Measurements from ENCODE around the gene APBB1. TPM values are rescaled to one million over a fixed set of nuclear protein-coding genes. Genes with fewer than 3 reads are reported as not detected.

The APBB1 gene
- total RNA-seq, 1 experiment from 2014 or later: 83.8 TPM

DNA sequence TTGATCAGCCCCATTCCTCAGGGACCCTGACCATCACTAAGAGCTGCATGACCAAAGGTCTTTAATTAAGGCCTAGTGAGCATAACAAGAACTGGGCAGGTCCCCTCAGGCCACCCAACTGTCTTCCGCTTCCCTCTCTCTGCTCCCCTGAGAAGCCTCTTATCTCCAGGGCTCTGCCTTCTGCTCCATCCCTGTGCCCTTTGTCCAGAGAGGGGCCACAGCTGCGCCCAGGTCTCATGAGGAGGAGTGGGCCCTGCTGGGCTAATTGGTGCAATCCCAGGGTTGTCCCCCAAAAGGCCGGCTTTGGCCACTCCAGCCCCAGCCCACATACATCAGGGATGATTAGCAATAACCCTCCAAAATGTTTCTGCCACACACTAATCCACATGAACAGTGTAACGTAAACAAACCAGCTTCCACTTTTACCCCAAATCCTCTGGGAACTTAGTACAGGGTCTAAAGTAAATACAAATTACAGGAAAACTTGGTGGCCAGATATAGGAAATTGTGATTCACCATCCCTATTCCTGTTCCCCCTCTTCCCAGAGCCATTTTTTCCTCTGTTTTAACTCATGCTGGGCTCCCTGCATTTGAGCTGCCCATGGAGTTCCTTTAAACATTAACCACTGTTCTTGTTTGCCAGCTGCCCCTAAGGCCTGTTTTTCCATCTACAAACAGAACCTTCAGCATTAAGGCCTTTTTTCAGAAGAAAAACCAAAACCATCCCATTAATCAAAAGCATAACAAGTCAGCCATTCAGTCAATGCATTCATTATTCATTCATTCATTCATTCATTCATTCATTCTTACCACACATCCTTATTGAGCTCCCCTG lies 64.0 kb downstream of the APBB1 start:
- ChIA-PET POLR2A (ENCODE audit: low non-redundant PET) (no interaction called here), CTCF (interaction anchor here (2.0 kb wide), 1 partner anchor 8 kb away, joined by 7 read pairs; no protein-coding TSS in a partner anchor)
- intact Hi-C loops (cut with micrococcal nuclease; ENCODE audit: unreplicated experiment): loop anchor here (5.0 to 10.0 kb wide), 2 partner anchors 103 to 360 kb away; no protein-coding TSS in a partner anchor
- no TSS peak for BruUV-seq (replicated peaks)
- Histone ChIP-seq H3K27me3 (replicated peaks; ENCODE audit: insufficient read depth, low read depth, low read length, poor library complexity) (no peaks in the 10 kb centered on the region), H3K36me3 (ENCODE audit: insufficient read depth, low read length, poor library complexity, severe bottlenecking) (no peaks in the 10 kb centered on the region), H3K27ac (ENCODE audit: low read depth, low read length, poor library complexity, severe bottlenecking) (no peak overlapping the region), H3K9me3 (ENCODE audit: low read depth, low read length, poor library complexity, severe bottlenecking) (no peaks in the 10 kb centered on the region), H3K4me1 (ENCODE audit: insufficient read depth, low read length, poor library complexity, severe bottlenecking) (peaks cover 6% of the 10 kb centered on the region), H3K4me3 (ENCODE audit: low read depth, low read length, poor library complexity, severe bottlenecking) (no peak overlapping the region)
- DNase-seq (ENCODE audit: low spot score): no peak
- TF ChIP-seq EZH2 (IDR thresholded peaks at IDR 0.05; ENCODE audit: borderline replicate concordance, low read depth, low read length, poor library complexity, severe bottlenecking): no peak
- TF ChIP-seq, protein P1, sequence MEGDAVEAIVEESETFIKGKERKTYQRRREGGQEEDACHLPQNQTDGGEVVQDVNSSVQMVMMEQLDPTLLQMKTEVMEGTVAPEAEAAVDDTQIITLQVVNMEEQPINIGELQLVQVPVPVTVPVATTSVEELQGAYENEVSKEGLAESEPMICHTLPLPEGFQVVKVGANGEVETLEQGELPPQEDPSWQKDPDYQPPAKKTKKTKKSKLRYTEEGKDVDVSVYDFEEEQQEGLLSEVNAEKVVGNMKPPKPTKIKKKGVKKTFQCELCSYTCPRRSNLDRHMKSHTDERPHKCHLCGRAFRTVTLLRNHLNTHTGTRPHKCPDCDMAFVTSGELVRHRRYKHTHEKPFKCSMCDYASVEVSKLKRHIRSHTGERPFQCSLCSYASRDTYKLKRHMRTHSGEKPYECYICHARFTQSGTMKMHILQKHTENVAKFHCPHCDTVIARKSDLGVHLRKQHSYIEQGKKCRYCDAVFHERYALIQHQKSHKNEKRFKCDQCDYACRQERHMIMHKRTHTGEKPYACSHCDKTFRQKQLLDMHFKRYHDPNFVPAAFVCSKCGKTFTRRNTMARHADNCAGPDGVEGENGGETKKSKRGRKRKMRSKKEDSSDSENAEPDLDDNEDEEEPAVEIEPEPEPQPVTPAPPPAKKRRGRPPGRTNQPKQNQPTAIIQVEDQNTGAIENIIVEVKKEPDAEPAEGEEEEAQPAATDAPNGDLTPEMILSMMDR (conservative IDR thresholded peaks at IDR 0.05; ENCODE audit: low read depth, low read length): no peak

DNA sequence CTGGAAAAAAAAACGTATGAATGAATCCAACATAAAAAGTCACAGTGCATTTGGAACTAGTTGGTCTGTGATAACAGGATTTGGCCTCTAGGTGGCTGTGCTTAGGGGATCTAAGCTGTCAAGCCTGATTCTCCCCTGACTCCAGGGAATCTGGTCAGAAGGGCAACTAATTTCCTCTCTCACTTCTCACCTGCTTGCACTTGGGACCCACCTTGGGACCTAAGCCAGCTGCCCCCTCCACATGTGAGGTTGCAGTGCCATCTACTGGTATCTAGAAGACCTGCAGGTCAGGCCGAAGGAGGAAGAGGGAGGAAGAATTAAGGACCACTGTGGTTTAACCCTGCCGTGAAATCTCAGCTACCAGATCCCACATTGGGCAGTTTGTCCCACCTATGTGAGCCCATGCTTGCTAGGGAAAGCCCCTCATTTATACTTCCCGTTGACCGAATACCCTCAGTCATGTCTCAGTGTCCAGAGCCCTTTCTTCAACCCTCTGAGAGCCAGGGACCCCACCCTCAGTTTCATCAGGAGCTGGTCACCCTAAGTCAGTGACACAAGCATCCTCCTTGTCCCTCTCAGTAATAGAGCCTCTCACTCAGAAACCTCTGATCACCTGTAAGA lies 65.4 kb downstream of the APBB1 start:
- no peak overlapping the region for H3K27ac ChIP-seq (ENCODE audit: low read depth, low read length, poor library complexity, severe bottlenecking)
- H3K4me1 ChIP-seq (ENCODE audit: insufficient read depth, low read length, poor library complexity, severe bottlenecking): peaks cover 6% of the 10 kb centered on the region
- intact Hi-C loops (cut with micrococcal nuclease; ENCODE audit: unreplicated experiment): loop anchor here (5.0 to 10.0 kb wide), 2 partner anchors 101 to 359 kb away; no protein-coding TSS in a partner anchor
- no peaks in the 10 kb centered on the region for H3K36me3 ChIP-seq (ENCODE audit: insufficient read depth, low read length, poor library complexity, severe bottlenecking)
- CTCF ChIA-PET: interaction anchor here (0.6 to 2.0 kb wide), 3 partner anchors 9 to 758 kb away, joined by 4 to 7 read pairs (median 4); no protein-coding TSS in a partner anchor
- no peak overlapping the region for H3K4me3 ChIP-seq (ENCODE audit: low read depth, low read length, poor library complexity, severe bottlenecking)
- no peaks in the 10 kb centered on the region for H3K9me3 ChIP-seq (ENCODE audit: low read depth, low read length, poor library complexity, severe bottlenecking)
- peak; percentile 45 for DNase-seq (ENCODE audit: low spot score)
- no peaks in the 10 kb centered on the region for H3K27me3 ChIP-seq (replicated peaks; ENCODE audit: insufficient read depth, low read depth, low read length, poor library complexity)
- TF ChIP-seq, protein P1 (conservative IDR thresholded peaks at IDR 0.05; ENCODE audit: low read depth, low read length): peak; percentile 93
- no peak for TF ChIP-seq EZH2 (IDR thresholded peaks at IDR 0.05; ENCODE audit: borderline replicate concordance, low read depth, low read length, poor library complexity, severe bottlenecking)
- POLR2A ChIA-PET (ENCODE audit: low non-redundant PET): no interaction called here
- no TSS peak for BruUV-seq (replicated peaks)

DNA sequence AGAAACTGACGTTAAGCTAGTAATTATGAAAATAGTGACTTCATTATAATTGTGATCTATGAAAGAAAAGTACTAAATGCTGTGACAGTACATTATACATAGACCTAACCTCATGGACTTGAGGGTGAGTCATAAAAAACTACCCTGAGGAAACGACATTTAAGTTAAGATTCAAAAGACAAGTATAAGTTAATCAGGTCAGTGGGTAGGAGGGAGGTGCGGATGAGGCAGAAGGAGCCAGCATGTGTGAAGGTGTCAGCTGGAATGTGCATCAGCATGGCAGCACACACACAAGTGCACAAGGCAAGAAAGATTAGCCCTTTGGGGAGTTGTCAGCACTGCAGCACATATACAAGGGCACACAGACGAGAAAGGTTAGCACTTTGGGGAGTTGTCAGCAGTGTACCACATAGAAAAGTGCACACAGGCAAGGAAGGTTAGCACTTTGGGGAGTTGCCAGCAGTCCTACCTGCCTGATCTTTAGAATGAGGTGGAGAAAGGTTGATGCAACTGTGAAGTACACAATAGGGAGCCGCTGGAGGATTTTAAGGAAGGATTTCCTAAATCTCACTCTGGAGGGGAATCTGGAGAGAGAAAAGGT lies 67.0 kb downstream of the APBB1 start:
- CTCF ChIA-PET: interaction anchor here (0.5 to 1.5 kb wide), 2 partner anchors 11 to 51 kb away, joined by 3 to 5 read pairs; no protein-coding TSS in a partner anchor
- BruUV-seq (replicated peaks): no TSS peak
- Histone ChIP-seq H3K36me3 (ENCODE audit: insufficient read depth, low read length, poor library complexity, severe bottlenecking) (no peaks in the 10 kb centered on the region), H3K27me3 (replicated peaks; ENCODE audit: insufficient read depth, low read depth, low read length, poor library complexity) (no peaks in the 10 kb centered on the region), H3K27ac (ENCODE audit: low read depth, low read length, poor library complexity, severe bottlenecking) (no peak overlapping the region), H3K9me3 (ENCODE audit: low read depth, low read length, poor library complexity, severe bottlenecking) (no peaks in the 10 kb centered on the region), H3K4me3 (ENCODE audit: low read depth, low read length, poor library complexity, severe bottlenecking) (no peak overlapping the region), H3K4me1 (ENCODE audit: insufficient read depth, low read length, poor library complexity, severe bottlenecking) (peaks cover 3% of the 10 kb centered on the region)
- DNase-seq (ENCODE audit: low spot score): no peak
- intact Hi-C loops (cut with micrococcal nuclease; ENCODE audit: unreplicated experiment): loop anchor here (5.0 to 10.0 kb wide), 2 partner anchors 100 to 357 kb away; no protein-coding TSS in a partner anchor
- POLR2A ChIA-PET (ENCODE audit: low non-redundant PET): no interaction called here
- TF ChIP-seq, protein P1 (conservative IDR thresholded peaks at IDR 0.05; ENCODE audit: low read depth, low read length): no peak

All from A673 (cell line).